Inflammatory macrophage treated with lipopolysaccharide for 4 hours (primary cell): Measurements from ENCODE around the gene RFC2.
"Not testable (repeated sequence)": the region's sequence is repeated elsewhere in the genome, so short reads cannot be mapped to it uniquely, and the experiment has no call there.

Source experiments
- DNase-seq: peaks from one replicate; pipeline ENCODE4 v3.0.0-alpha.2; 2020

The RFC2 gene

DNA sequence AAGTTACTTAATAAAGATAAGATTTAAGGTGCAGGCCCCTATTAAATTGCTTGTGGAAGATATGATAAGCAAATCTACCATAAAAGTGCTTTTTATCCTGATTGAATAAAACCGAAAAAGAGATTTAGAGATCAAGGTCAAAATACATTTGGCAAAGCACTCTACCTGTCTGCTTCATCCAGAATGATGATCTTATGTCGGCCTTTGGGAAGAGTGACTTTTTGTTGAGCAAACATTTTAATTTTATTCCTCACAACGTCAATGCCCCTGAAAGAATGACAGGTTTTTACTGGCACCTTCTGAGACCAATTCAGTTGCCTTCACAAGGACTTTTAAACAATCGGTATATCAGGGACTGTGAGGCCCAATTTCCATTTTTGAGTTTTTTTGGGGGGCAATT lies 7.7 kb downstream of the RFC2 start:
- DNase-seq, result no peak

DNA sequence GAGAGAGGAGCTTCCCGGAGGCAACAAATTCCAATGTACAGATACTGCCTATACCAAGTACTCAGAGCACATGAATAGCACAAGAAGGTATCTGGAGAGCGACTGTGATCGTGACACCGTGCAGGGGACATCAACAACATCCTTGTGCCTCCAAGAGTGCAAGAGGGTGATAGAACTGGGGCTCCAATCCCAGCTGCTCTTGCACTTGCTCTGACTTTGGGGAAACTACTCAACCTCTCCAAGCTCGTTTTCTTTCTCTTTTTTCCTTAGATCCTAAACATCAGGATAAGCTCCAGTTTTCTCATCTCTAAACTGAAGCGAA lies 12.1 kb downstream of the RFC2 start:
- no peak for DNase-seq

DNA sequence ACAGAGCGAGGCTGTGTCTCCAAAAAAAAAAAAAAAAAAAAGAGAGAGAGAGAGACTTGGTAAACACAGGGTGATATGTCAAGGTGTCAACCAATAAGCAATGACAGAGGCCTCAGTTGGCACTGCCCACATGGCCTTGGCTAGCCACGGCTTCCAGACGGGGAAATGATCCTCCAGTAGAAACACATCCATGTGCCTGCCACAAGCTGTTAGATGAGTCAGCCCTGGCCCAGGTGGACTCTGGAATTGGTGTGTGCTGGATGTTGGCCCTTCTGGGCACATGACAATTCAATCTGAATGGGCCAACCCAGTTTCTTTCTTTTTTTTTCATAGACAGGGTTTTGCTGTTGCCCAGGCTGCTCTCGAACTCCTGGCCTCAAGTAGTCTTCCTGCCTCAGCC lies 13.7 kb downstream of the RFC2 start:
- DNase-seq, result no peak

DNA sequence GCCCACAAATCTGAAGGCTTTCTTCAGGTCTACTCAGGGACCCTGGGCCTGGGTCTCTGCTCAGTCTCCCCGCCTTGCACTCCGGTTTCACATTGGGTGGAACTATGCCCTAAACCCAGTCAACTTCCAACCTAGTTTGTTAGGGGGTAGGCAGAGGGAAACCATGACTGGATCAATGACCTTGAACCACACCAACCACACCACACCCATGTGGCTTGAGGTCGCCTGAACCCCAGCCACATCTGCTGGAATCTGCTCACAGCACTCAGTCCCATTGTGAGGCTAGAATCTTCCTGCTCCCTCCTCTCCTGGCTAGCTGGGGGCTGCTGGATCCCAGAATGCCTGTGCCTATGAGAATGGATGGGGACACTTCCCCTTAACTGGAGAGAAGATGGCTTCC lies 17.9 kb downstream of the RFC2 start:
- DNase-seq, result no peak

DNA sequence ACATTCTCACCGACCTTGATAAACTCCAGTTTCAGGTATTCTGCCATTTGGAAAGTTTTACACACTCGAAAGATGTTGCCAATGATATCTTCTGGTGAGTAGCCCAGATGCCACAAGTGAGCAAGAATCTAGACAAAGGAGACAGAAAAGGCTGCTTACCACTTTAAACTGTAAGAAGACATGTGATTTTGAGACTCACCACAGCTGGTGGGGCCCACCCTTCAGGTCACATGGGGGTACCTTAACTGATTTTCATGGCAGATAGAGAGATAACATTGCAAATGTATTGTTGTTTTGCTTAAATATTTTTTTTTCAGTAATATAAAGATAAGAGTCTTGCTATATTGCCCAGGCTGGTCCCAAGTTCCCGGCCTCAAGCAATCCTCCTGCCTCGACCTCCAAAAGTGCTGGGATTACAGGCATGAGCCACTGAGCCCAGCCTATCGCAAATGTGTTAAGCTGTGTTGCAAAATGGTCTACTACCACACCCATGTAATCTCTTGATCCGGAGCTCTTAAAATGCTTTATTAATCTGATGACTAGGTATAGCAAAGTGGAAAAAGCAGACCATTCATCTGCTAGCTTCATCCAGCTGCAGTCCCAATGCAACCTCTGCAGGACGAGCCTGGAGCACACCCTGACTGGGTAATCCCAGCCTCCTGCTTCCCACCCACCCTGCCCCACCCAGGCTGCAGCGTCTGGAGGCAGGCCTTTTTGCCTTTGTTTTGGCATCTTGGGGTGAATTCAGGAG lies 18.5 kb downstream of the RFC2 start:
- DNase-seq, result no peak

DNA sequence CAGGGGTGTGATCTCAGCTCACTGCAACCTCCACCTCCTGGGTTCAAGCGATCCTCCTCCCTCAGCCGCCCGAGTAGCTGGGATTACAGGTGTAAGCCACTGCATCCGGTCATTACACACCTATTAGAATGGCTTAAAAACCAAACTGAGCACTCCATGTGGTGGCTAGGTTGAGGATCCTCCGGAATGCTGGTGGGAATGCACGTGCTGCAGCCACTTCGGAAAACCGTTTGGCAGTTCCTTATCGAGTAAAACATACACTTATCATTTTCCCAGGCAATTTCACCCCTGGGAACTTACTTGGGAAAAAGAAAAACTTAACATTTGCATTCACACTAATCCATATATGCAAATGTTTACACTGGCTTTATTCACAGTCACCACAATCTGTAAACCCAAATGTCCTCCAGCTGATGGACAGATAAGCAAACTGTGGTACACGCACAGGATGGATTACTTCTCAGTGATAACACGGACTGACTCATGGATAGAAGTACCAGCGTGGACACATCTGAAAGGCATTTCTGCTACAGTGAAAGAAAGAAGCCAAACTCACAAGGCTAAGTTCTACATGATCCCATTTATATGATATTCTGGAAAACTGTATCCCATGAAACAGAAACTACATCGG lies 20.4 kb downstream of the RFC2 start:
- DNase-seq, result no peak

DNA sequence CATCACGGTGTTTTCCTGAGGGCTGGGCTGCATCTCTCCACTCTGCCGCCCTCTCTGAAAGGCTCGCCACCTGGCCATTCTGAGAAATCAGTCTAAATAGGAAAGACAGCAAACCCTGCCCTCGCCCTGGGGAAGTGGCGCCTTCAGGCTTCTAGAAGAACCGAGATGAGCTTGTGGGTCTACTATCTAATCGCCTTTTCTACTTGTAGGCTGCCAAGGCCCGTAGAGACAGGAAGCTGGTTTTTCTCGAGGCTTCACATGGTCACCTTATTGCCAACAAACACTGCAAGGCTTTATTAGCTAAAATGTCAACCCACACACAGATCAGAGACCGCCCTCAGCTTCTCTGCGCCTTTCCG lies 23.0 kb downstream of the RFC2 start:
- peak; percentile 27 for DNase-seq

DNA sequence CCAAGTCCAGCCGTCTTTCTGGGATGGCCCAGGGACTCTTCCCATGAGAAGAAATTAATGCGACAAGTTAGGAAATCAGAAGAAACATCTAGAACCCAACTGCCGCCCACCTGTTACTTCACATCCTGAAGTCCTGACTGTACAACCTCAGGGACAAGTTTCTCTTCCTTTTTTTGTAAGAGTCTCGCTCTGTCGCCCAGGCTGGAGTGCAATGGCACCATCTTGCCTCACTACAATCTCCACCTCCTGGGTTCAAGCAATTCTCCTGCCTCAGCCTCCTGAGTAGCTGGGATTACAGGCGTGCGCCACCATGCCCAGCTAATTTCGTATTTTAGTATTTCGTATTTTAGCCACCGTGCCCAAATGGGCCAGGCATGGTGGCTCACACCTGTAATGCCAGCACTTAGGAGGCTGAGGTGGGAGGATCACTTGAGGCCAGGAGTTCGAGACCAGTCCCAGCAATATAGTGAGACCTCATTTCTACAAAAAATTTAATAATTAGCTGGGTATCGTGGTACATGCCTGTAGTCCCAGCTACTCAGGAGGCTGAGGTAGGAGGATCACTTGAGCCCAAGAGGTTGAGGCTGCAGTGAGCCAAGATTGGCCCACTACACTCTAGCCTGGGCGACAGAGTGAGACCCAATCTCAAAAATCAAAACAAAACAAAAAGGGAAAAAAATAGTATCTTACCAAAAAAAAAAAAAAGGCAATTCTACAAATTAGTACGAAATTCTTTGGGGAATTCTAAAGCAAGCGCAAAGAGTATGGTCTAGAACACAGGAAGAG lies 23.6 kb downstream of the RFC2 start:
- peak; percentile 94 for DNase-seq

GRCh38 chr7:74228951-74229900 lies 25.0 kb downstream of the RFC2 start:
- DNase-seq, result peak; percentile 81

- peak; percentile 83 for DNase-seq
These were observed 27.6 kb downstream of the RFC2 start for GRCh38 chr7:74226633-74227032.

DNA sequence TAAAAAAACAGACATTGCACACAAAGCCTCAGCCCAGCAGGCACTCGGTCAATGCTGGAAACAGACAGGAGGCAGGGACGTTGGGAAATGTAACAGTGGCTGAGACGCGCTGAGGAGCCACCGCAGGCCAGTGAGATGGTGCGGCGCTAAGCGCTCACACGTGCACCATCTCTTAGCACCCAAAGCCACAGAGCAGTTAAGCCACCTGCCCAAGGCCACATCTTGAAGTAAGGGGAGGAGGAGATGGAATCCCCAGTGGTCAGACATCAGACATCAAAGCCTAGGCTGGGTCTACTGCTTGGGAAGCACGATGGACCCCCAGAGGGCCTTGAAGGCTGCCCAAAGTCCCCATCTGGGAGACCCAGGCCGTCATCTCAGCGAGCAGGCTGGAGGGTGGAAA lies 28.8 kb downstream of the RFC2 start:
- no peak for DNase-seq

- not testable (repeated sequence) for DNase-seq
These were observed 29.3 kb downstream of the RFC2 start for GRCh38 chr7:74224907-74225306.

DNA sequence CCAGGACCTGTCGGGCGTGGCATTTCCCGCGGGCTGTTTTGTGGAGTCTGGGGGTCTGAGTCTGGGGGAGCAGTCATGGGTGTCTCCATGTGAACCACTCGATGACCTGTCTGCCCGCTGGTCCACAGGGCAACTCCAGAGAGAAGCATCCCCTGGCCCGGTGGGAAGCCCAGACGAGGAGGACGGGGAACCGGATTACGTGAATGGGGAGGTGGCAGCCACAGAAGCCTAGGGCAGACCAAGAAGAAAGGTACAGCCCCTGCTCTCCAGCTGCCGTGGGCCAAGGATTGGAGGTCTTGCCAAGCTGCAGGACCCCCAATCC lies 29.7 kb downstream of the RFC2 start:
- no peak for DNase-seq

DNA sequence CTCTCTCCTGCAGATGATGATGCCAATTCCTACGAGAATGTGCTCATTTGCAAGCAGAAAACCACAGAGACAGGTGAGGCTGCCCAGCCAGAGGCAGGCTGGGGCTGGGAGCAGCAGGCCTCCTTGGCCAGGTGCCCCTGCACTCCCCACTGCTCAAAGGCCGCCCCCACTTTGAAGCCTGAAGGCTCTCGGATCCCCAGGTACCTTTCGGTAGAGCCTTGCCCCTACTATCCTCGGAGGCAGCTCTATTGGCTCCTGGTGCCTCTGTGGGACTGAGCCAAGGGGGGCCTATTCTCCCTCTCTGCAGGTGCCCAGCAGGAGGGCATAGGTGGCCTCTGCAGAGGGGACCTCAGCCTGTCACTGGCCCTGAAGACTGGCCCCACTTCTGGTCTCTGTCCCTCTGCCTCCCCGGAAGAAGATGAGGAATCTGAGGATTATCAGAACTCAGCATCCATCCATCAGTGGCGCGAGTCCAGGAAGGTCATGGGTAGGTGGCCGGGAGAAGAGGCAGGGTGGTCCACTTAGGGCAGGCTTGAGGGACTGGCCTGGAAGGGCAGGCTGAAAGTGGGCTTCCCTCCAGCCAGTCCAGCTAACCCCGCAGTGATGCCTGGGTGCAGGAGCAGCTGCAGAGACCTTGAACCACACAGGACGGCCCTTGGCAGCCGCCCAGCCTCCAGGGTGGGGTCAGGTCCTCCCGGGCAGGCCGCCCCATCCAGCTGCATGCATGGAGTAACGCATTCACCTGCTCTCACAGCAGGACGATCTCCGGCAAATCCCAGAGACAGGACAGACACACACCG lies 30.3 kb downstream of the RFC2 start:
- no peak for DNase-seq

GRCh38 chr7:74222851-74223710 lies 31.1 kb downstream of the RFC2 start:
- DNase-seq, result no peak

- no peak for DNase-seq
These were observed 32.5 kb downstream of the RFC2 start for GRCh38 chr7:74221713-74222112.

DNA sequence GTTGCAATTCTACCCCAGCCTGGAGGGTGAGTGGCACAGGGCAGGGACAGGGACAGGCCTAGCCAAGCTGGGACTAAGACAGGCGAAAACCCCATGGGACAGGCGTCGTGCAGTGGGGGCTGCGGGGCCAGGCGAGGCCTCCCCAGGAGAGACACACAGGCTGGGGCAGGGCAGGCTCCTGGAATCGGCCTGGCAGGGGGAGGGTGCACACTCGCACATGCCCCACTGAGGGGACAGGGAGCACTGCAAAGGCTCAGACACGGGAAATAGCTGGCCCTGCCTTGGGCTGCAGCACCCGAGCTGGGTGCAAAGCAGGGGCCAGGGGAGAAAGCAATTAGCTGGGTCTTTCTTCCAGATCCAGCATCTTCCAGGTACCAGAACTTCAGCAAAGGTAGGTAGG lies 34.0 kb downstream of the RFC2 start:
- DNase-seq, result no peak

- DNase-seq, result no peak
These were observed 34.8 kb downstream of the RFC2 start for GRCh38 chr7:74219416-74219815.

- no peak for DNase-seq
These were observed 35.9 kb downstream of the RFC2 start for GRCh38 chr7:74218343-74218698.

DNA sequence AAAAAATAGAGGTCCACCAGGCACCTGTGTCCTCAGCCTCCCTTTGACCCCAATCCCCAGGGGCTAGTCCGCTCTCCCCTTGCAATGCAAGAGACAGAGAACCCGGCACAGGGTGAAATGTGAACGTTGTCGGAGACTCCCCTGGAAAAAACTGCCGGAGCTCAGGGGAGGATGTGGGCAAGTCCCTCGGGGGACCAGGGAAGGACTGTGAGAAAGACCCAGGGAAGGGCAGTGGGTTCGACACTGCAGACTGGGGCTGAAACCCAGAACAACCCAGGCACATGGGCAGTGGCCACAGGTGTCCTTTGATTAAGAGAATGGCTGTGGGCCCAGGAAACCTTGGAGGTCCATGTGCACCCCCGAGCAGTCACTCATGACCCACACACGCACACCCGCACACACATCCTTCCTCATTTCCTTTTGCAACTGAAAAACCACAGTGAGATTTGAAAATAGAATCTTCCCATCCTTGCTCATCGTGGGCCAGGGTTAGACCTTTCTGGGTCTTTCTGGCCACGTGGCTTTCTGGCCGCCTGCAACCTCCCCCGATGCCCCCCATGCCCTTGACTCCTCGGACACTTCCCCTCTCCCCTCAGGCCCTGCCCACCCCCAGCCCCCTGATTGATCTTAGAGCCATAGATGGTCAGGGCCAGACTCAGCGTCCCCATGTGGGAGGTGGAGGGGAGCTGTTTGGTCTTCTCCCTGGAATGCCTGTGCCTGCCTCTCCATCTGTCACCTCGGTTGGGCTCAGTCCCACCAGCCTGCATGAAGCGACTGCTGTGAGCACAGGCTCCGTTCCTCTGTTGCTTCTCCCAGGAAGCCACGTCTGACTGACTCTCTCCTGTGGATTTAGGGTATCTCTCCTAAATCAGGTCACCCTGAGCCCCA lies 36.5 kb downstream of the RFC2 start:
- DNase-seq, result peak; percentile 78
